Body of pancreas (tissue), 4 donors: ENCODE measurements around the gene SLC2A5.

ENCODE experiments used
- CTCF ChIP-seq, 7 experiments: fragments of 450-650 bp in 4 of 7; fragments of 200-600 bp in 3 of 7; sonication (generic) in 3 of 7; IDR thresholded peaks; one replicate each; pipeline ENCODE4 v1.5.1; 2016 to 2019; ENCODE audit warnings: antibody characterized with exemption in 7 of 7
- POLR2A ChIP-seq, 3 donors: fragments of 450-650 bp; IDR thresholded peaks; one replicate each; pipeline ENCODE4 v1.6.1; 2016; ENCODE audit warnings: antibody characterized with exemption in 3 of 3, mild to moderate bottlenecking in 2 of 3

GRCh38 chr1:9016455-9016854, 53.0 kb downstream of the SLC2A5 start:
- no peak for TF ChIP-seq CTCF (IDR thresholded peaks at IDR 0.05)
- TF ChIP-seq POLR2A (IDR thresholded peaks at IDR 0.05), result no peak
